H1 (cell line): Measurements from ENCODE around the gene ARPC4.
A peak's percentile ranks its signal among the peaks of the same experiment; 100 is the strongest.

Source experiments
- BCL11A ChIP-seq, 2 experiments: IDR thresholded peaks; one replicate each; pipeline ENCODE4 v1.6.1; 2011; ENCODE audit warnings: low read depth in 2 of 2, low read length in 2 of 2, mild to moderate bottlenecking in 2 of 2
- HDAC6 ChIP-seq: IDR thresholded peaks from one replicate; pipeline ENCODE4 v1.7.1; 2012; ENCODE audit warnings: low read depth, mild to moderate bottlenecking, inconsistent platforms, low read length, moderate library complexity
- MAX ChIP-seq: IDR thresholded peaks from 2 replicates; pipeline ENCODE4 v1.6.1; 2012; ENCODE audit warnings: inconsistent platforms
- POLR2A ChIP-seq, 2 experiments: IDR thresholded peaks; 1 replicate in 1 of 2; 2 replicates in 1 of 2; pipeline ENCODE4 v1.6.1; 2011; ENCODE audit warnings: low read depth in 2 of 2, low read length in 2 of 2, mild to moderate bottlenecking in 2 of 2; ENCODE audit errors: control extremely low read depth in 1 of 2
- POLR2AphosphoS5 ChIP-seq: IDR thresholded peaks from 2 replicates; pipeline ENCODE4 v1.6.1; 2011; ENCODE audit warnings: low read depth, low read length
- RXRA ChIP-seq: IDR thresholded peaks from 2 replicates; pipeline ENCODE4 v1.6.1; 2011; ENCODE audit warnings: low read depth, mild to moderate bottlenecking, low read length, moderate library complexity; ENCODE audit not compliant: insufficient read depth
- SIN3A ChIP-seq, 2 experiments: IDR thresholded peaks in 1 of 2; conservative IDR thresholded peaks in 1 of 2; 2 replicates each; pipeline ENCODE4 v1.6.1; 2011 to 2012; ENCODE audit warnings: low read length in 2 of 2, improper control_type of control experiment in 1 of 2, low read depth in 1 of 2, mild to moderate bottlenecking in 1 of 2
- TCF12 ChIP-seq: IDR thresholded peaks from 2 replicates; pipeline ENCODE4 v1.6.1; 2011; ENCODE audit warnings: low read depth, mild to moderate bottlenecking, low read length
- USF2 ChIP-seq: IDR thresholded peaks from 2 replicates; pipeline ENCODE4 v1.6.1; 2011; ENCODE audit warnings: low read length, improper control_type of control experiment
- YY1 ChIP-seq: IDR thresholded peaks from 2 replicates; pipeline ENCODE4 v1.6.1; 2011; ENCODE audit warnings: low read depth, mild to moderate bottlenecking, low read length
- TF ChIP-seq, protein P1 (sequence below), 3 experiments: IDR thresholded peaks; 1 replicate in 2 of 3; 2 replicates in 1 of 3; pipeline versions ENCODE4 v1.5.1 to v1.6.1; 2011; ENCODE audit warnings: low read length in 3 of 3, mild to moderate bottlenecking in 3 of 3, inconsistent platforms in 2 of 3, low read depth in 1 of 3, moderate library complexity in 1 of 3; ENCODE audit not compliant: insufficient read depth in 1 of 3; ENCODE audit errors: control extremely low read depth in 1 of 3

- TF ChIP-seq, protein P1, sequence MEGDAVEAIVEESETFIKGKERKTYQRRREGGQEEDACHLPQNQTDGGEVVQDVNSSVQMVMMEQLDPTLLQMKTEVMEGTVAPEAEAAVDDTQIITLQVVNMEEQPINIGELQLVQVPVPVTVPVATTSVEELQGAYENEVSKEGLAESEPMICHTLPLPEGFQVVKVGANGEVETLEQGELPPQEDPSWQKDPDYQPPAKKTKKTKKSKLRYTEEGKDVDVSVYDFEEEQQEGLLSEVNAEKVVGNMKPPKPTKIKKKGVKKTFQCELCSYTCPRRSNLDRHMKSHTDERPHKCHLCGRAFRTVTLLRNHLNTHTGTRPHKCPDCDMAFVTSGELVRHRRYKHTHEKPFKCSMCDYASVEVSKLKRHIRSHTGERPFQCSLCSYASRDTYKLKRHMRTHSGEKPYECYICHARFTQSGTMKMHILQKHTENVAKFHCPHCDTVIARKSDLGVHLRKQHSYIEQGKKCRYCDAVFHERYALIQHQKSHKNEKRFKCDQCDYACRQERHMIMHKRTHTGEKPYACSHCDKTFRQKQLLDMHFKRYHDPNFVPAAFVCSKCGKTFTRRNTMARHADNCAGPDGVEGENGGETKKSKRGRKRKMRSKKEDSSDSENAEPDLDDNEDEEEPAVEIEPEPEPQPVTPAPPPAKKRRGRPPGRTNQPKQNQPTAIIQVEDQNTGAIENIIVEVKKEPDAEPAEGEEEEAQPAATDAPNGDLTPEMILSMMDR (IDR thresholded peaks at IDR 0.05; ENCODE audit: control extremely low read depth in 1 of 3, insufficient read depth in 1 of 3, low read depth in 1 of 3, low read length in 3 of 3) = no peak
- TF ChIP-seq YY1 (no peak), POLR2AphosphoS5 (peak; percentile 37; the same call in 1 of the 2 replicates), RXRA (no peak), BCL11A (IDR thresholded peaks at IDR 0.05; ENCODE audit: low read depth in 2 of 2, low read length in 2 of 2) (no peak), HDAC6 (no peak), TCF12 (no peak), USF2 (no peak), SIN3A (conservative IDR thresholded peaks at IDR 0.05 in 1 of 2, IDR thresholded peaks at IDR 0.05 in 1 of 2; ENCODE audit: low read depth in 1 of 2, low read length in 2 of 2) (no peak; a peak in 2 of 4 replicates), POLR2A (IDR thresholded peaks at IDR 0.05; ENCODE audit: control extremely low read depth in 1 of 2, low read depth in 2 of 2, low read length in 2 of 2) (peak; percentile 56 to 77; a peak in 2 of 3 replicates), MAX (no peak)
Observed at GRCh38 chr3:9793161-9793781, 389 bp downstream of the ARPC4 start.
